OCI-LY1 (cell line): ENCODE data around the gene FBLN2.

ENCODE experiments used
- H2AFZ ChIP-seq: fragments of 200-600 bp; sonication (generic), shearing (Covaris generic); 2 replicates; pipeline ENCODE4 v1.6.0; 2014; ENCODE audit warnings: antibody characterized with exemption, mild to moderate bottlenecking, low read length
- H3F3A ChIP-seq: fragments of 200-600 bp; sonication (generic), shearing (Covaris generic); 2 replicates; pipeline ENCODE4 v1.6.0; 2014; ENCODE audit warnings: mild to moderate bottlenecking, antibody characterized with exemption, low read length, moderate library complexity; ENCODE audit not compliant: insufficient read depth
- H3K27ac ChIP-seq: fragments of 200-600 bp; sonication (generic); 2 replicates; pipeline ENCODE4 v1.5.1; 2014; ENCODE audit warnings: low read length, mixed run types, mild to moderate bottlenecking, low read depth; ENCODE audit not compliant: poor library complexity, severe bottlenecking
- H3K27me3 ChIP-seq: fragments of 200-600 bp; sonication (generic); 2 replicates; pipeline ENCODE4 v1.6.0; 2014; ENCODE audit warnings: antibody characterized with exemption, mild to moderate bottlenecking, low read length, moderate library complexity; ENCODE audit not compliant: insufficient read depth
- H3K36me3 ChIP-seq: fragments of 200-600 bp; sonication (generic); 2 replicates; pipeline ENCODE4 v1.6.1; 2014; ENCODE audit warnings: mild to moderate bottlenecking, antibody characterized with exemption, low read length, moderate library complexity, mixed read lengths; ENCODE audit not compliant: insufficient read depth
- H3K4me1 ChIP-seq: fragments of 200-600 bp; sonication (generic); 2 replicates; pipeline ENCODE4 v1.5.1; 2014; ENCODE audit warnings: mild to moderate bottlenecking, low read length, moderate library complexity; ENCODE audit not compliant: insufficient read depth, severe bottlenecking
- H3K4me2 ChIP-seq: fragments of 200-600 bp; sonication (generic), shearing (Covaris generic); 2 replicates; pipeline ENCODE4 v1.6.1; 2014; ENCODE audit warnings: low read length
- H3K4me3 ChIP-seq: fragments of 200-600 bp; sonication (generic); 2 replicates; pipeline ENCODE4 v1.5.1; 2014; ENCODE audit warnings: low read length, low read depth, mild to moderate bottlenecking, mixed read lengths; ENCODE audit not compliant: poor library complexity, severe bottlenecking
- H3K79me2 ChIP-seq: fragments of 200-600 bp; shearing (Covaris generic); 2 replicates; pipeline ENCODE4 v1.6.1; 2016; ENCODE audit warnings: mixed run types, low read length, mixed read lengths; ENCODE audit not compliant: insufficient read depth
- H3K9ac ChIP-seq: fragments of 200-600 bp; sonication (generic), shearing (Covaris generic); 2 replicates; pipeline ENCODE4 v1.6.1; 2014; ENCODE audit warnings: mild to moderate bottlenecking, low read length, mixed read lengths
- H3K9me2 ChIP-seq: fragments of 200-600 bp; sonication (generic), shearing (Covaris generic); 2 replicates; pipeline ENCODE4 v1.6.1; 2014; ENCODE audit warnings: low read depth, mild to moderate bottlenecking, low read length, mixed read lengths
- H3K9me3 ChIP-seq: fragments of 200-600 bp; shearing (Covaris generic); 2 replicates; pipeline ENCODE4 v1.6.1; 2014; ENCODE audit warnings: low read length, mixed read lengths
- H4K20me1 ChIP-seq: fragments of 200-600 bp; sonication (generic), shearing (Covaris generic); 2 replicates; pipeline ENCODE4 v1.6.0; 2016; ENCODE audit warnings: mild to moderate bottlenecking, low read length; ENCODE audit not compliant: insufficient read depth
- CTCF ChIP-seq: fragments of 200-600 bp; sonication (generic), shearing (Covaris generic); IDR thresholded peaks from 2 replicates; pipeline ENCODE4 v1.5.1; 2017; ENCODE audit warnings: mild to moderate bottlenecking, antibody characterized with exemption, low read length, moderate library complexity, mixed read lengths
- EZH2 ChIP-seq: fragments of 200-600 bp; sonication (generic), shearing (Covaris generic); IDR thresholded peaks from 2 replicates; pipeline ENCODE4 v1.8.0; 2017; ENCODE audit warnings: borderline replicate concordance, mixed run types, mild to moderate bottlenecking, antibody characterized with exemption, low read length, moderate library complexity, mixed read lengths

Gene FBLN2

GRCh38 chr3:13659221-13659969 lies 110.5 kb downstream of the FBLN2 start:
- no peaks in the 10 kb centered on the region; the same call in 1 of the 2 replicates for H3K27me3 ChIP-seq
- H3K36me3 ChIP-seq: no peaks in the 10 kb centered on the region
- H3K4me1 ChIP-seq: no peaks in the 10 kb centered on the region
- no peaks in the 10 kb centered on the region for H3K9me2 ChIP-seq
- no peak overlapping the region for H3K9ac ChIP-seq
- H3K4me3 ChIP-seq: no peak overlapping the region
- H3F3A ChIP-seq: no peaks in the 10 kb centered on the region
- H3K4me2 ChIP-seq: no peak overlapping the region
- H2AFZ ChIP-seq: no peak overlapping the region
- no peaks in the 10 kb centered on the region for H3K79me2 ChIP-seq
- no peaks in the 10 kb centered on the region for H3K9me3 ChIP-seq
- TF ChIP-seq EZH2 (no peak), CTCF (no peak)
- no peaks in the 10 kb centered on the region for H4K20me1 ChIP-seq
- no peak overlapping the region for H3K27ac ChIP-seq

- Histone ChIP-seq H3F3A (no peaks in the 10 kb centered on the region), H3K9me3 (no peaks in the 10 kb centered on the region), H3K36me3 (no peaks in the 10 kb centered on the region), H3K27ac (no peak overlapping the region), H3K9ac (no peak overlapping the region), H2AFZ (no peak overlapping the region), H3K27me3 (no peaks in the 10 kb centered on the region; the same call in 1 of the 2 replicates), H3K9me2 (no peaks in the 10 kb centered on the region), H3K4me2 (no peak overlapping the region), H3K4me3 (no peak overlapping the region), H3K4me1 (no peaks in the 10 kb centered on the region), H4K20me1 (no peaks in the 10 kb centered on the region), H3K79me2 (no peaks in the 10 kb centered on the region)
- TF ChIP-seq CTCF: no peak
- no peak for TF ChIP-seq EZH2
Measured at GRCh38 chr3:13660042-13660874, 111.3 kb downstream of the FBLN2 start.

GRCh38 chr3:13661121-13661520 lies 112.2 kb downstream of the FBLN2 start:
- H3K4me2 ChIP-seq: no peak overlapping the region
- H4K20me1 ChIP-seq: no peaks in the 10 kb centered on the region
- no peak overlapping the region for H2AFZ ChIP-seq
- H3K4me3 ChIP-seq: no peak overlapping the region
- H3K27ac ChIP-seq: no peak overlapping the region
- H3K79me2 ChIP-seq: no peaks in the 10 kb centered on the region
- no peaks in the 10 kb centered on the region for H3K36me3 ChIP-seq
- no peaks in the 10 kb centered on the region for H3K9me3 ChIP-seq
- H3K4me1 ChIP-seq: no peaks in the 10 kb centered on the region
- no peak overlapping the region for H3K9ac ChIP-seq
- no peaks in the 10 kb centered on the region; the same call in 1 of the 2 replicates for H3K27me3 ChIP-seq
- TF ChIP-seq CTCF (no peak), EZH2 (no peak)
- no peaks in the 10 kb centered on the region for H3F3A ChIP-seq
- no peaks in the 10 kb centered on the region for H3K9me2 ChIP-seq
